Spinal cord (tissue), 10 donors: ENCODE results near the gene SPPL2C. TPM values are rescaled to one million over a fixed set of nuclear protein-coding genes. Genes with fewer than 3 reads are reported as not detected.

Source experiments
- DNase-seq, 6 donors: peaks; one replicate each; pipeline versions ENCODE4 v3.0.0 to v3.0.0-alpha.2; 2013 to 2015; ENCODE audit warnings: low spot score in 6 of 6, low read depth in 4 of 6
- H3K27ac ChIP-seq: one replicate; pipeline ENCODE4 v1.5.1; 2013; ENCODE audit warnings: low read depth, low read length, control low read depth
- H3K27me3 ChIP-seq: one replicate; pipeline ENCODE4 v1.6.1; 2013; ENCODE audit warnings: low read length; ENCODE audit not compliant: control insufficient read depth, insufficient read depth
- H3K36me3 ChIP-seq: one replicate; pipeline ENCODE4 v1.6.1; 2013; ENCODE audit warnings: low read length; ENCODE audit not compliant: control insufficient read depth, insufficient read depth
- H3K4me1 ChIP-seq: one replicate; pipeline ENCODE4 v1.6.1; 2013; ENCODE audit warnings: low read length; ENCODE audit not compliant: control insufficient read depth, insufficient read depth
- H3K4me3 ChIP-seq: one replicate; pipeline ENCODE4 v1.5.1; 2013; ENCODE audit warnings: low read depth, low read length, control low read depth
- H3K9me3 ChIP-seq: one replicate; pipeline ENCODE4 v1.6.1; 2013; ENCODE audit warnings: low read length; ENCODE audit not compliant: control insufficient read depth, insufficient read depth
- WGBS: methylation state at CpG from one replicate; pipeline ENCODE4 v1.1.5; 2013; ENCODE audit warnings: missing lambda C conversion rate; ENCODE audit not compliant: insufficient coverage; 5-methylcytosine and 5-hydroxymethylcytosine counted together
- polyA plus RNA-seq, 2 donors: library from polyadenylated mRNA; unstranded; fragments of 120-200 nt; gene quantifications; one replicate each; pipeline ENCODE4 v1.2.1, GENCODE V29; 2013; ENCODE audit not compliant: insufficient read length in 2 of 2
- total RNA-seq, 2 donors: library from RNA; depleted of rRNA in 1 of 2; stranded (reverse); fragments of 120-200 nt in 1 of 2; fragments of >200 nt in 1 of 2; gene quantifications; one replicate each; pipeline versions ENCODE4 v1.2.3 to v1.2.4, GENCODE V29; 2013 to 2014
- donor health status: healthy.

SPPL2C gene
- total and polyA plus RNA-seq, 4 donors, result 0.10 to 0.38 (median 0.19) TPM; not detected in 1

- no peak overlapping the region for H3K27ac ChIP-seq
- DNase-seq, result no peak
- H3K27me3 ChIP-seq, result no peaks in the 10 kb centered on the region
- no peak overlapping the region for H3K4me3 ChIP-seq
- peaks cover 10% of the 10 kb centered on the region for H3K36me3 ChIP-seq
- H3K4me1 ChIP-seq, result peaks cover 25% of the 10 kb centered on the region
- 87% methylated on average over 13 of the region's 16 CpGs for WGBS
- no peaks in the 10 kb centered on the region for H3K9me3 ChIP-seq
These were observed 17.6 kb upstream of the SPPL2C start for GRCh38 chr17:45826919-45827588.

- H3K9me3 ChIP-seq, result no peaks in the 10 kb centered on the region
- peaks cover 25% of the 10 kb centered on the region for H3K4me1 ChIP-seq
- peaks cover 10% of the 10 kb centered on the region for H3K36me3 ChIP-seq
- H3K4me3 ChIP-seq, result no peak overlapping the region
- 98% methylated on average over 7 of the region's 9 CpGs for WGBS
- H3K27me3 ChIP-seq, result no peaks in the 10 kb centered on the region
- H3K27ac ChIP-seq, result no peak overlapping the region
- DNase-seq, result no peak
These were observed 16.5 kb upstream of the SPPL2C start for GRCh38 chr17:45828171-45828570.

GRCh38 chr17:45828582-45829133 lies 16.0 kb upstream of the SPPL2C start:
- Histone ChIP-seq H3K4me1 (peaks cover 25% of the 10 kb centered on the region), H3K27me3 (no peaks in the 10 kb centered on the region), H3K4me3 (no peak overlapping the region), H3K9me3 (no peaks in the 10 kb centered on the region), H3K27ac (no peak overlapping the region), H3K36me3 (peaks cover 10% of the 10 kb centered on the region)
- 71% methylated on average over 15 of the region's 15 CpGs for WGBS
- no peak for DNase-seq

GRCh38 chr17:45833920-45834319 lies 10.8 kb upstream of the SPPL2C start:
- no peaks in the 10 kb centered on the region for H3K27me3 ChIP-seq
- no peak overlapping the region for H3K27ac ChIP-seq
- no peak overlapping the region for H3K4me3 ChIP-seq
- 51% methylated on average over 3 of the region's 6 CpGs for WGBS
- no peaks in the 10 kb centered on the region for H3K9me3 ChIP-seq
- H3K4me1 ChIP-seq, result no peaks in the 10 kb centered on the region
- peaks cover 18% of the 10 kb centered on the region for H3K36me3 ChIP-seq
- DNase-seq, result no peak

GRCh38 chr17:45834471-45835396 lies 9.9 kb upstream of the SPPL2C start:
- peaks cover 18% of the 10 kb centered on the region for H3K36me3 ChIP-seq
- no peak overlapping the region for H3K27ac ChIP-seq
- no peak for DNase-seq
- no peak overlapping the region for H3K4me3 ChIP-seq
- H3K9me3 ChIP-seq, result no peaks in the 10 kb centered on the region
- H3K4me1 ChIP-seq, result no peaks in the 10 kb centered on the region
- WGBS, result 91% methylated on average over 26 of the region's 26 CpGs
- H3K27me3 ChIP-seq, result no peaks in the 10 kb centered on the region

GRCh38 chr17:45835481-45835880 lies 9.2 kb upstream of the SPPL2C start:
- H3K4me1 ChIP-seq, result no peaks in the 10 kb centered on the region
- H3K27me3 ChIP-seq, result no peaks in the 10 kb centered on the region
- H3K9me3 ChIP-seq, result no peaks in the 10 kb centered on the region
- peaks cover 12% of the 10 kb centered on the region for H3K36me3 ChIP-seq
- whole genome bisulfite sequencing, result 87% methylated on average over 3 of the region's 5 CpGs
- H3K4me3 ChIP-seq, result no peak overlapping the region
- no peak for DNase-seq
- H3K27ac ChIP-seq, result no peak overlapping the region

GRCh38 chr17:45836047-45837044 lies 8.3 kb upstream of the SPPL2C start:
- 63% methylated on average over 17 of the region's 20 CpGs for WGBS
- H3K27me3 ChIP-seq, result no peaks in the 10 kb centered on the region
- H3K4me3 ChIP-seq, result no peak overlapping the region
- H3K27ac ChIP-seq, result no peak overlapping the region
- H3K9me3 ChIP-seq, result no peaks in the 10 kb centered on the region
- no peaks in the 10 kb centered on the region for H3K4me1 ChIP-seq
- DNase-seq, result no peak
- peaks cover 10% of the 10 kb centered on the region for H3K36me3 ChIP-seq

- 50% methylated on average over 10 of the region's 10 CpGs for WGBS
- Histone ChIP-seq H3K4me1 (no peaks in the 10 kb centered on the region), H3K9me3 (no peaks in the 10 kb centered on the region), H3K36me3 (peaks cover 10% of the 10 kb centered on the region), H3K4me3 (no peak overlapping the region), H3K27me3 (no peaks in the 10 kb centered on the region), H3K27ac (no peak overlapping the region)
- DNase-seq, result no peak
These were observed 7.5 kb upstream of the SPPL2C start for GRCh38 chr17:45837187-45837586.

GRCh38 chr17:45837603-45838002 lies 7.1 kb upstream of the SPPL2C start:
- no peak for DNase-seq
- Histone ChIP-seq H3K9me3 (no peaks in the 10 kb centered on the region), H3K27ac (no peak overlapping the region), H3K36me3 (peaks cover 10% of the 10 kb centered on the region), H3K4me3 (no peak overlapping the region), H3K27me3 (no peaks in the 10 kb centered on the region), H3K4me1 (no peaks in the 10 kb centered on the region)
- 74% methylated on average over 9 of the region's 9 CpGs for WGBS
